Activated naive CD8-positive, alpha-beta T cell treated with anti-CD3 and anti-CD28 coated beads, Interleukin-2, amount 10 ng/mL, durations not matched to agents 7 days and 5 days (primary cell): ENCODE measurements around the gene GID8. TPM values are rescaled to one million over a fixed set of nuclear protein-coding genes. Genes with fewer than 3 reads are reported as not detected.

Source experiments
- ATAC-seq: fragments of 150-1000 bp; cut with Tn5 transposase; one replicate; pipeline ENCODE4 v1.10.0; 2021; ENCODE audit warnings: low read depth, moderate library complexity
- POLR2A ChIA-PET: fragments of 350-600 bp; sonication (Branson Sonifier 250); formaldehyde crosslinking; loops from one replicate; lab custom pipeline; 2021; ENCODE audit warnings: antibody characterized with exemption; lab: Charles Lee
- DNase-seq: peaks from one replicate; pipeline ENCODE4 v3.0.0; 2021
- H3K27ac Mint-ChIP-seq: one replicate; pipeline ENCODE4 v1.8.0; 2022; ENCODE audit warnings: mild to moderate bottlenecking, mixed read lengths
- H3K27me3 Mint-ChIP-seq: one replicate; pipeline ENCODE4 v1.8.0; 2022; ENCODE audit warnings: mild to moderate bottlenecking, moderate library complexity, mixed read lengths
- H3K36me3 Mint-ChIP-seq: one replicate; pipeline ENCODE4 v1.8.0; 2021; ENCODE audit warnings: mild to moderate bottlenecking, mixed read lengths
- H3K4me1 Mint-ChIP-seq: one replicate; pipeline ENCODE4 v1.8.0; 2021; ENCODE audit warnings: mixed read lengths
- H3K4me3 Mint-ChIP-seq: one replicate; pipeline ENCODE4 v1.8.0; 2022; ENCODE audit warnings: mild to moderate bottlenecking, moderate library complexity, mixed read lengths
- H3K9me3 Mint-ChIP-seq: one replicate; pipeline ENCODE4 v1.8.0; 2021; ENCODE audit warnings: mixed read lengths
- total RNA-seq, 2 experiments: library from RNA; stranded (reverse); gene quantifications; one replicate each; pipeline ENCODE4 v1.2.3, GENCODE V29; 2021

GID8 gene
- total RNA-seq, 2 experiments from 2014 or later, result 42.1 to 43.0 TPM

- POLR2A ChIA-PET, result no interaction called here
- ATAC-seq, result no peak
- H3K27me3 Mint-ChIP-seq, result no peaks in the 10 kb centered on the region
Measured at GRCh38 chr20:62961310-62961783, 23.4 kb downstream of the GID8 start.

GRCh38 chr20:62961799-62962198 lies 23.9 kb downstream of the GID8 start:
- H3K4me3 Mint-ChIP-seq, result no peak overlapping the region
- H3K27me3 Mint-ChIP-seq, result no peaks in the 10 kb centered on the region
- DNase-seq (no peak), ATAC-seq (no peak)
- H3K27ac Mint-ChIP-seq, result no peak overlapping the region
- no peaks in the 10 kb centered on the region for H3K9me3 Mint-ChIP-seq
- H3K36me3 Mint-ChIP-seq, result peaks cover 7% of the 10 kb centered on the region
- POLR2A ChIA-PET, result no interaction called here
- peaks cover 12% of the 10 kb centered on the region for H3K4me1 Mint-ChIP-seq

More at GRCh38 chr20:62961310-62961783, 23.4 kb downstream of the GID8 start:
- no peak overlapping the region for H3K4me3 Mint-ChIP-seq
- H3K27ac Mint-ChIP-seq, result no peak overlapping the region
- no peaks in the 10 kb centered on the region for H3K9me3 Mint-ChIP-seq
- H3K36me3 Mint-ChIP-seq, result peaks cover 7% of the 10 kb centered on the region
- no peak for DNase-seq
- H3K4me1 Mint-ChIP-seq, result peaks cover 12% of the 10 kb centered on the region

GRCh38 chr20:62962221-62962879 lies 24.4 kb downstream of the GID8 start:
- H3K27ac Mint-ChIP-seq, result no peak overlapping the region
- no peak overlapping the region for H3K4me3 Mint-ChIP-seq
- H3K27me3 Mint-ChIP-seq, result no peaks in the 10 kb centered on the region
- POLR2A ChIA-PET, result no interaction called here
- H3K36me3 Mint-ChIP-seq, result peaks cover 6% of the 10 kb centered on the region
- peaks cover 12% of the 10 kb centered on the region for H3K4me1 Mint-ChIP-seq
- no peak for DNase-seq
- no peaks in the 10 kb centered on the region for H3K9me3 Mint-ChIP-seq
- ATAC-seq, result no peak

GRCh38 chr20:62962891-62963613 lies 25.1 kb downstream of the GID8 start:
- peaks cover 12% of the 10 kb centered on the region for H3K4me1 Mint-ChIP-seq
- POLR2A ChIA-PET, result no interaction called here
- ATAC-seq, result no peak
- peaks cover 4% of the 10 kb centered on the region for H3K36me3 Mint-ChIP-seq
- H3K27ac Mint-ChIP-seq, result no peak overlapping the region
- no peak overlapping the region for H3K4me3 Mint-ChIP-seq
- no peak for DNase-seq
- H3K9me3 Mint-ChIP-seq, result no peaks in the 10 kb centered on the region
- H3K27me3 Mint-ChIP-seq, result no peaks in the 10 kb centered on the region

- H3K27me3 Mint-ChIP-seq, result no peaks in the 10 kb centered on the region
- DNase-seq (no peak), ATAC-seq (no peak)
- H3K4me1 Mint-ChIP-seq, result peaks cover 8% of the 10 kb centered on the region
- H3K27ac Mint-ChIP-seq, result no peak overlapping the region
- no peak overlapping the region for H3K4me3 Mint-ChIP-seq
- no peaks in the 10 kb centered on the region for H3K9me3 Mint-ChIP-seq
- POLR2A ChIA-PET, result interaction anchor here (1.1 kb wide), 1 partner anchor 9 kb away, joined by 3 read pairs; no protein-coding TSS in a partner anchor
- peaks cover 4% of the 10 kb centered on the region for H3K36me3 Mint-ChIP-seq
Measured at GRCh38 chr20:62963614-62964397, 25.9 kb downstream of the GID8 start.

- POLR2A ChIA-PET, result interaction anchor here (1.1 kb wide), 1 partner anchor 9 kb away, joined by 3 read pairs; no protein-coding TSS in a partner anchor
- no peak overlapping the region for H3K4me3 Mint-ChIP-seq
- ATAC-seq (no peak), DNase-seq (no peak)
- peaks cover 4% of the 10 kb centered on the region for H3K4me1 Mint-ChIP-seq
- no peaks in the 10 kb centered on the region for H3K9me3 Mint-ChIP-seq
- H3K27ac Mint-ChIP-seq, result no peak overlapping the region
- H3K36me3 Mint-ChIP-seq, result peaks cover 4% of the 10 kb centered on the region
- H3K27me3 Mint-ChIP-seq, result no peaks in the 10 kb centered on the region
Measured at GRCh38 chr20:62964700-62965099, 26.8 kb downstream of the GID8 start.

GRCh38 chr20:62965363-62965771 lies 27.4 kb downstream of the GID8 start:
- Mint-ChIP-seq H3K9me3 (no peaks in the 10 kb centered on the region), H3K4me1 (no peaks in the 10 kb centered on the region), H3K36me3 (peaks cover 1% of the 10 kb centered on the region), H3K4me3 (no peak overlapping the region), H3K27me3 (no peaks in the 10 kb centered on the region), H3K27ac (no peak overlapping the region)
- DNase-seq, result no peak
- POLR2A ChIA-PET, result interaction anchor here (1.1 kb wide), 1 partner anchor 10 kb away, joined by 3 read pairs; no protein-coding TSS in a partner anchor
- no peak for ATAC-seq

- POLR2A ChIA-PET, result no interaction called here
- peaks cover 1% of the 10 kb centered on the region for H3K36me3 Mint-ChIP-seq
- no peak for DNase-seq
- no peaks in the 10 kb centered on the region for H3K9me3 Mint-ChIP-seq
- H3K4me3 Mint-ChIP-seq, result no peak overlapping the region
- ATAC-seq, result no peak
- peaks cover 3% of the 10 kb centered on the region for H3K27me3 Mint-ChIP-seq
- peaks cover under 1% of the 10 kb centered on the region for H3K4me1 Mint-ChIP-seq
- H3K27ac Mint-ChIP-seq, result no peak overlapping the region
Measured at GRCh38 chr20:62966212-62967148, 28.5 kb downstream of the GID8 start.

- peaks cover 9% of the 10 kb centered on the region for H3K27me3 Mint-ChIP-seq
- ATAC-seq, result no peak
- peaks cover 1% of the 10 kb centered on the region for H3K36me3 Mint-ChIP-seq
- no peaks in the 10 kb centered on the region for H3K9me3 Mint-ChIP-seq
- no peak overlapping the region for H3K27ac Mint-ChIP-seq
- POLR2A ChIA-PET, result no interaction called here
- no peak for DNase-seq
- peaks cover 7% of the 10 kb centered on the region for H3K4me1 Mint-ChIP-seq
- H3K4me3 Mint-ChIP-seq, result no peak overlapping the region
Measured at GRCh38 chr20:62967149-62967501, 29.2 kb downstream of the GID8 start.

GRCh38 chr20:62967628-62968351 lies 29.8 kb downstream of the GID8 start:
- ATAC-seq (no peak), DNase-seq (no peak)
- H3K36me3 Mint-ChIP-seq, result peaks cover 1% of the 10 kb centered on the region
- no peak overlapping the region for H3K4me3 Mint-ChIP-seq
- H3K27me3 Mint-ChIP-seq, result peaks cover 14% of the 10 kb centered on the region
- no peak overlapping the region for H3K27ac Mint-ChIP-seq
- POLR2A ChIA-PET, result no interaction called here
- peaks cover 12% of the 10 kb centered on the region for H3K4me1 Mint-ChIP-seq
- no peaks in the 10 kb centered on the region for H3K9me3 Mint-ChIP-seq

GRCh38 chr20:62968378-62969178 lies 30.6 kb downstream of the GID8 start:
- Mint-ChIP-seq H3K27ac (no peak overlapping the region), H3K36me3 (peaks cover 1% of the 10 kb centered on the region), H3K4me1 (peaks cover 12% of the 10 kb centered on the region), H3K4me3 (no peak overlapping the region), H3K9me3 (no peaks in the 10 kb centered on the region), H3K27me3 (peaks cover 22% of the 10 kb centered on the region)
- POLR2A ChIA-PET, result no interaction called here
- ATAC-seq (no peak), DNase-seq (no peak)
